H1 (cell line): Measurements from ENCODE around the gene APOC1. TPM values are rescaled to one million over a fixed set of nuclear protein-coding genes. Genes with fewer than 3 reads are reported as not detected.

Source experiments
- CTCF ChIA-PET: fragments of 300-600 bp; sonication (Branson Sonifier 250); formaldehyde crosslinking; loops from one replicate; lab custom pipeline; 2021; ENCODE audit not compliant: partially characterized antibody; lab: Charles Lee
- POLR2A ChIA-PET: fragments of 300-600 bp; sonication (Branson Sonifier 250); formaldehyde crosslinking; loops from one replicate; lab custom pipeline; 2021; ENCODE audit warnings: inconsistent platforms; ENCODE audit not compliant: partially characterized antibody; lab: Charles Lee
- DNase-seq, 2 experiments: peaks; one replicate each; pipeline versions ENCODE4 v3.0.0 to v3.0.0-alpha.2; 2010 to 2022; ENCODE audit warnings: low spot score in 2 of 2, low read depth in 1 of 2, mixed read lengths in 1 of 2
- FAIRE-seq: peaks from 2 replicates; lab custom pipeline; 2011; peaks lifted over from hg19 to GRCh38; lab: Jason Lieb, UNC
- H2AFZ ChIP-seq: 2 replicates; pipeline ENCODE4 v1.8.1; 2012; ENCODE audit warnings: low read length, inconsistent platforms
- H2AK5ac ChIP-seq: 2 replicates; pipeline ENCODE4 v1.6.1; 2013; ENCODE audit warnings: low read depth, low read length
- H2BK120ac ChIP-seq: replicated peaks from 2 replicates; pipeline ENCODE3; 2013; ENCODE audit warnings: low read depth, low read length, inconsistent platforms
- H2BK12ac ChIP-seq: 2 replicates; pipeline ENCODE4 v1.6.1; 2013; ENCODE audit warnings: low read depth, low read length
- H2BK15ac ChIP-seq: 2 replicates; pipeline ENCODE4 v1.6.1; 2013; ENCODE audit warnings: low read length
- H2BK20ac ChIP-seq: 2 replicates; pipeline ENCODE4 v1.6.1; 2013; ENCODE audit warnings: low read length
- H2BK5ac ChIP-seq: 2 replicates; pipeline ENCODE4 v1.6.1; 2013; ENCODE audit warnings: low read depth, low read length
- H3K14ac ChIP-seq: 2 replicates; pipeline ENCODE4 v1.6.1; 2013; ENCODE audit warnings: inconsistent platforms; ENCODE audit not compliant: insufficient read length
- H3K18ac ChIP-seq: 2 replicates; pipeline ENCODE4 v1.6.1; 2013; ENCODE audit warnings: low read length; ENCODE audit errors: extremely low read depth
- H3K23ac ChIP-seq: 2 replicates; pipeline ENCODE4 v1.6.1; 2013; ENCODE audit warnings: inconsistent platforms; ENCODE audit not compliant: insufficient read length
- H3K23me2 ChIP-seq: 2 replicates; pipeline ENCODE4 v1.6.1; 2013; ENCODE audit warnings: low read depth, low read length
- H3K27ac ChIP-seq: 2 replicates; pipeline ENCODE4 v1.6.1; 2011; ENCODE audit warnings: low read depth, low read length, inconsistent platforms
- H3K27me3 ChIP-seq, 4 experiments: replicated peaks in 1 of 4; 1 replicate in 1 of 4; 2 replicates in 3 of 4; pipeline versions ENCODE4 v1.6.1 to v1.8.1; 2011 to 2013; ENCODE audit warnings: low read length in 3 of 4, mild to moderate bottlenecking in 3 of 4, inconsistent platforms in 2 of 4, mixed read lengths in 2 of 4, moderate library complexity in 1 of 4; ENCODE audit not compliant: control insufficient read depth in 3 of 4, insufficient read depth in 3 of 4; ENCODE audit errors: extremely low read depth in 1 of 4
- H3K36me3 ChIP-seq, 4 experiments: 2 replicates each; pipeline versions ENCODE4 v1.6.1 to v1.8.1; 2011 to 2013; ENCODE audit warnings: mild to moderate bottlenecking in 4 of 4, low read length in 3 of 4, moderate library complexity in 2 of 4, control low read depth in 1 of 4, inconsistent platforms in 1 of 4; ENCODE audit not compliant: insufficient read depth in 4 of 4, control insufficient read depth in 2 of 4
- H3K4ac ChIP-seq: replicated peaks from 2 replicates; pipeline ENCODE3; 2013; ENCODE audit warnings: low read length, low read depth, mixed read lengths, inconsistent platforms; ENCODE audit not compliant: insufficient read length
- H3K4me1 ChIP-seq, 4 experiments: replicated peaks in 1 of 4; 1 replicate in 1 of 4; 2 replicates in 3 of 4; pipeline versions ENCODE4 v1.6.1 to v1.8.1; 2011 to 2013; ENCODE audit warnings: low read length in 3 of 4, inconsistent platforms in 2 of 4, mixed read lengths in 1 of 4; ENCODE audit not compliant: insufficient read depth in 4 of 4, control insufficient read depth in 3 of 4
- H3K4me2 ChIP-seq, 2 experiments: 2 replicates each; pipeline versions ENCODE4 v1.6.1 to v1.8.1; 2011 to 2013; ENCODE audit warnings: low read depth in 2 of 2, low read length in 2 of 2, control low read depth in 1 of 2, inconsistent platforms in 1 of 2, mild to moderate bottlenecking in 1 of 2; ENCODE audit not compliant: insufficient read depth in 1 of 2
- H3K4me3 ChIP-seq, 4 experiments: fragments of 200-600, 300-600 bp in 1 of 4; sonication (generic), shearing (Covaris generic), sonication (Bioruptor Twin) in 1 of 4; 2 replicates each; pipeline versions ENCODE4 v1.5.1 to v1.8.1; 2011 to 2016; ENCODE audit warnings: low read length in 4 of 4, low read depth in 3 of 4, control low read depth in 2 of 4, inconsistent platforms in 2 of 4, mild to moderate bottlenecking in 2 of 4, mixed read lengths in 1 of 4, moderate library complexity in 1 of 4; ENCODE audit not compliant: insufficient read depth in 2 of 4; ENCODE audit errors: extremely low read depth in 1 of 4
- H3K56ac ChIP-seq: replicated peaks from 2 replicates; pipeline ENCODE3; 2013; ENCODE audit warnings: low read depth, mild to moderate bottlenecking, mixed read lengths, low read length, inconsistent platforms; ENCODE audit not compliant: insufficient read length
- H3K79me1 ChIP-seq: 2 replicates; pipeline ENCODE4 v1.6.1; 2013; ENCODE audit warnings: low read depth, low read length, control low read depth
- H3K79me2 ChIP-seq, 2 experiments: 2 replicates each; pipeline versions ENCODE4 v1.6.1 to v1.8.1; 2012 to 2013; ENCODE audit warnings: low read length in 2 of 2, mild to moderate bottlenecking in 2 of 2, inconsistent platforms in 1 of 2; ENCODE audit not compliant: insufficient read depth in 2 of 2, control insufficient read depth in 1 of 2
- H3K9ac ChIP-seq, 4 experiments: replicated peaks in 1 of 4; 1 replicate in 1 of 4; 2 replicates in 3 of 4; pipeline versions ENCODE4 v1.6.1 to v1.8.1; 2011 to 2013; ENCODE audit warnings: low read depth in 3 of 4, low read length in 3 of 4, control low read depth in 2 of 4, mild to moderate bottlenecking in 2 of 4, moderate library complexity in 2 of 4, inconsistent platforms in 1 of 4; ENCODE audit errors: extremely low read depth in 1 of 4
- H3K9me3 ChIP-seq, 2 experiments: 2 replicates each; pipeline versions ENCODE4 v1.6.1 to v1.8.1; 2012 to 2013; ENCODE audit warnings: mild to moderate bottlenecking in 2 of 2, moderate library complexity in 2 of 2, control low read depth in 1 of 2, inconsistent platforms in 1 of 2, low read depth in 1 of 2, low read length in 1 of 2, mixed read lengths in 1 of 2; ENCODE audit not compliant: insufficient read depth in 2 of 2
- H4K20me1 ChIP-seq, 2 experiments: replicated peaks in 1 of 2; 2 replicates each; pipeline versions ENCODE3 to v1.8.1; 2011 to 2013; ENCODE audit warnings: inconsistent platforms in 2 of 2, low read length in 2 of 2, mild to moderate bottlenecking in 1 of 2; ENCODE audit not compliant: insufficient read depth in 2 of 2, control insufficient read depth in 1 of 2
- H4K5ac ChIP-seq: 2 replicates; pipeline ENCODE4 v1.6.1; 2013; ENCODE audit warnings: low read length, low read depth, mixed read lengths, inconsistent platforms; ENCODE audit not compliant: insufficient read length
- H4K8ac ChIP-seq: 2 replicates; pipeline ENCODE4 v1.8.0; 2013; ENCODE audit warnings: mild to moderate bottlenecking, moderate library complexity, low read length, inconsistent platforms; ENCODE audit not compliant: insufficient read depth; ENCODE audit errors: extremely low read depth
- H4K91ac ChIP-seq: replicated peaks from 2 replicates; pipeline ENCODE3; 2013; ENCODE audit warnings: low read length, mixed read lengths, inconsistent platforms; ENCODE audit not compliant: insufficient read length
- EGR1 ChIP-seq: IDR thresholded peaks from 2 replicates; pipeline ENCODE4 v1.6.1; 2011; ENCODE audit warnings: low read depth, low read length, borderline replicate concordance
- GABPA ChIP-seq: IDR thresholded peaks from 2 replicates; pipeline ENCODE4 v1.6.1; 2011; ENCODE audit warnings: mild to moderate bottlenecking, low read length, moderate library complexity, borderline replicate concordance; ENCODE audit not compliant: insufficient read depth
- GTF2F1 ChIP-seq: IDR thresholded peaks from 2 replicates; pipeline ENCODE4 v1.6.1; 2012; ENCODE audit warnings: low read depth, low read length, improper control_type of control experiment, borderline replicate concordance
- RBBP5 ChIP-seq: IDR thresholded peaks from 2 replicates; pipeline ENCODE4 v1.7.1; 2012; ENCODE audit warnings: low read depth, mild to moderate bottlenecking, inconsistent platforms, low read length, moderate library complexity, borderline replicate concordance
- SIRT6 ChIP-seq: IDR thresholded peaks from one replicate; pipeline ENCODE4 v1.7.1; 2012; ENCODE audit warnings: low read length, inconsistent platforms
- SRF ChIP-seq: IDR thresholded peaks from 2 replicates; pipeline ENCODE4 v1.6.1; 2011; ENCODE audit warnings: mild to moderate bottlenecking, low read depth, low read length, moderate library complexity
- TAF1 ChIP-seq: IDR thresholded peaks from 2 replicates; pipeline ENCODE4 v1.6.1; 2011; ENCODE audit warnings: mild to moderate bottlenecking, low read depth, low read length
- TCF12 ChIP-seq: IDR thresholded peaks from 2 replicates; pipeline ENCODE4 v1.6.1; 2011; ENCODE audit warnings: low read depth, mild to moderate bottlenecking, low read length
- YY1 ChIP-seq: IDR thresholded peaks from 2 replicates; pipeline ENCODE4 v1.6.1; 2011; ENCODE audit warnings: low read depth, mild to moderate bottlenecking, low read length
- WGBS, 2 experiments: shearing (Covaris generic) in 1 of 2; methylation state at CpG; one replicate each; pipeline versions ENCODE4 v1.1.6 to v1.1.7; 2013 to 2015; ENCODE audit warnings: low lambda C conversion rate in 2 of 2, mixed read lengths in 2 of 2, inconsistent platforms in 1 of 2, low coverage in 1 of 2, missing lambda C conversion rate in 1 of 2; ENCODE audit not compliant: insufficient replicate concordance in 2 of 2, insufficient coverage in 1 of 2, insufficient read length in 1 of 2; ENCODE audit errors: extremely low coverage in 1 of 2, missing lambda C conversion rate in 1 of 2; 5-methylcytosine and 5-hydroxymethylcytosine counted together
- polyA plus RNA-seq, 7 experiments: library from polyadenylated mRNA; depleted of rRNA in 3 of 7; stranded (reverse) in 5 of 7; unstranded in 2 of 7; fragments of >200 nt in 5 of 7; fragments of 200-250 nt in 2 of 7; gene quantifications; 1 replicate in 5 of 7; 2 replicates in 1 of 7; 4 replicates in 1 of 7; pipeline versions ENCODE4 v1.2.1 to v1.2.3, GENCODE V29; 2011 to 2013; ENCODE audit warnings: missing spikeins in 2 of 7, mixed read lengths in 2 of 7
- total RNA-seq: library from RNA; stranded (reverse); fragmentation: NEBNext Ultra II Directional; extraction: Animal tissue kit (Norgen Biotek cat#: 25700); gene quantifications from 2 replicates; pipeline ENCODE4 v1.2.1, GENCODE V29; 2021
- TF ChIP-seq, protein P1 (sequence below): IDR thresholded peaks from 2 replicates; pipeline ENCODE4 v1.6.1; 2012; ENCODE audit warnings: low read length, inconsistent platforms

Gene APOC1
- total and polyA plus RNA-seq, 2 of the 8 experiments (the other 6 are each of a cell fraction or from before 2014, with no cell fraction given), result 55.8 to 78.2 TPM

DNA sequence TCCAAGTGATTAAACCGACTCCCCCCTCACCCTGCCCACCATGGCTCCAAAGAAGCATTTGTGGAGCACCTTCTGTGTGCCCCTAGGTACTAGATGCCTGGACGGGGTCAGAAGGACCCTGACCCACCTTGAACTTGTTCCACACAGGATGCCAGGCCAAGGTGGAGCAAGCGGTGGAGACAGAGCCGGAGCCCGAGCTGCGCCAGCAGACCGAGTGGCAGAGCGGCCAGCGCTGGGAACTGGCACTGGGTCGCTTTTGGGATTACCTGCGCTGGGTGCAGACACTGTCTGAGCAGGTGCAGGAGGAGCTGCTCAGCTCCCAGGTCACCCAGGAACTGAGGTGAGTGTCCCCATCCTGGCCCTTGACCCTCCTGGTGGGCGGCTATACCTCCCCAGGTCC, 6.8 kb upstream of the APOC1 start:
- Histone ChIP-seq H2BK15ac (no peak overlapping the region), H2BK120ac (no peak overlapping the region), H2BK5ac (no peak overlapping the region; the same call in 1 of the 2 replicates), H4K8ac (peak overlapping the region; percentile 35; the same call in 1 of the 2 replicates), H2BK20ac (no peak overlapping the region), H3K23me2 (peaks cover 3% of the 10 kb centered on the region; the same call in 1 of the 2 replicates), H3K4me2 (peak overlapping the region in 1 of 2 experiments; percentile 14; a peak in 1 of 4 replicates), H3K36me3 (peaks cover 10 to 32% (median 23%) of the 10 kb centered on the region in 4 experiments; a peak in 7 of 8 replicates), H3K79me2 (peaks cover 0 to 11% of the 10 kb centered on the region in 2 experiments; a peak in 1 of 4 replicates), H2AFZ (no peak overlapping the region), H3K9ac (no peak overlapping the region), H3K27ac (no peak overlapping the region), H3K4me3 (no peak overlapping the region), H3K23ac (no peak overlapping the region), H3K14ac (no peak overlapping the region), H3K27me3 (no peaks in the 10 kb centered on the region), H3K18ac (no peak overlapping the region), H4K5ac (no peak overlapping the region), H2AK5ac (no peak overlapping the region), H3K9me3 (no peaks in the 10 kb centered on the region), H3K56ac (no peak overlapping the region), H3K79me1 (no peaks in the 10 kb centered on the region; the same call in 1 of the 2 replicates), H2BK12ac (no peak overlapping the region), H3K4me1 (peaks cover 0 to 13% (median 7%) of the 10 kb centered on the region in 4 experiments; a peak in 6 of 7 replicates), H3K4ac (no peak overlapping the region), H4K91ac (no peak overlapping the region), H4K20me1 (peaks cover 0 to 22% of the 10 kb centered on the region in 2 experiments)
- FAIRE-seq (no peak), DNase-seq (no peak)
- WGBS, 2 experiments, result 88% methylated on average over 12 of the region's 12 CpGs; no CpG with 5 or more reads in 1 of the 2 experiments
- ChIA-PET CTCF (interaction anchor here (0.6 to 15.2 kb wide), 4 partner anchors 15 to 59 kb away, joined by 3 to 201 read pairs (median 4); partner anchors contain the start of gene CLPTM1), POLR2A (interaction anchor here (0.6 to 12.3 kb wide), 8 partner anchors 14 to 136 kb away, joined by 3 to 247 read pairs (median 4); partner anchors contain the start of genes CLPTM1 and TOMM40)
- TF ChIP-seq SIRT6, result no peak
- no peak for TF ChIP-seq EGR1
- no peak for TF ChIP-seq GTF2F1
- TF ChIP-seq, protein P1, sequence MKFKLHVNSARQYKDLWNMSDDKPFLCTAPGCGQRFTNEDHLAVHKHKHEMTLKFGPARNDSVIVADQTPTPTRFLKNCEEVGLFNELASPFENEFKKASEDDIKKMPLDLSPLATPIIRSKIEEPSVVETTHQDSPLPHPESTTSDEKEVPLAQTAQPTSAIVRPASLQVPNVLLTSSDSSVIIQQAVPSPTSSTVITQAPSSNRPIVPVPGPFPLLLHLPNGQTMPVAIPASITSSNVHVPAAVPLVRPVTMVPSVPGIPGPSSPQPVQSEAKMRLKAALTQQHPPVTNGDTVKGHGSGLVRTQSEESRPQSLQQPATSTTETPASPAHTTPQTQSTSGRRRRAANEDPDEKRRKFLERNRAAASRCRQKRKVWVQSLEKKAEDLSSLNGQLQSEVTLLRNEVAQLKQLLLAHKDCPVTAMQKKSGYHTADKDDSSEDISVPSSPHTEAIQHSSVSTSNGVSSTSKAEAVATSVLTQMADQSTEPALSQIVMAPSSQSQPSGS, result no peak
- TF ChIP-seq TAF1, result no peak
- TF ChIP-seq YY1, result no peak
- no peak for TF ChIP-seq TCF12
- no peak for TF ChIP-seq RBBP5
- TF ChIP-seq GABPA, result no peak
- no peak for TF ChIP-seq SRF
